ENCODE data around the gene EFNB3. TPM values are rescaled to one million over a fixed set of nuclear protein-coding genes. Genes with fewer than 3 reads are reported as not detected.

The EFNB3 gene
- total and polyA plus RNA-seq, 2 of the 4 experiments (the other 2 are of a cell fraction), result 0.54 to 2.0 TPM

DNA sequence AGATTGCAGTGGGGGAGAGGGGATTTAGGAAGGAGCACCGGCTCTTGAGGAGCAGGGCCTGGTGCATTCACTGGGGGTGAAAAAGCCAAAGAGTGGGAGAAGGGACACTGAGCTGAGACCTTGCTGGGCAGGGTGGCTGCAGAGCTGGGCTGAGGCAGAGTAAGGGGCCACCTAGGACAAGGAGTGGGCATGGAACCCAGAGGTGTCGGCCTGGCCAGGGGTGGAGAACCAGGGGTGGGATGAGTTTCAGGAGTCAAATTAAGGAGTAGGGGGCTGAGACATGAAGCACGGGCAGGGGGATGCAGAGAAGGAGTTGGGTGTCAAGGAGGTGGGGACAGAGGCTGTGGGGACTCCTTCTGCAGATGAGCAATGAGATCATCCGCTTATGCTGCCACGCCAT lies 32.6 kb downstream of the EFNB3 start:
- Histone ChIP-seq H2BK120ac (ENCODE audit: low read depth, low read length) (no peak overlapping the region), H3K36me3 (ENCODE audit: control insufficient read depth, insufficient read depth, low read length) (no peaks in the 10 kb centered on the region), H2AFZ (replicated peaks; ENCODE audit: low read length, poor library complexity) (no peak overlapping the region), H2AK9ac (replicated peaks; ENCODE audit: low read depth, low read length, poor library complexity) (no peak overlapping the region), H3K9me3 (ENCODE audit: control insufficient read depth, insufficient read depth, low read length) (no peaks in the 10 kb centered on the region), H3K4me3 (ENCODE audit: insufficient read depth, low read depth, low read length) (no peak overlapping the region), H3K14ac (replicated peaks; ENCODE audit: low read depth, low read length) (no peak overlapping the region), H3K27me3 (ENCODE audit: control insufficient read depth, insufficient read depth, low read length) (peaks cover 63% of the 10 kb centered on the region), H3K4me2 (ENCODE audit: low read depth, low read length) (no peak overlapping the region), H3K56ac (ENCODE audit: extremely low read depth, insufficient read depth, low read length) (no peak overlapping the region), H2BK5ac (ENCODE audit: low read depth, low read length, poor library complexity, severe bottlenecking) (no peak overlapping the region), H2BK20ac (ENCODE audit: low read depth, low read length) (no peak overlapping the region), H3K9ac (ENCODE audit: low read depth, low read length) (no peak overlapping the region), H3K23ac (ENCODE audit: low read depth, low read length) (no peak overlapping the region; the same call in 1 of the 2 replicates), H3K79me1 (ENCODE audit: low read depth in 1 of 2, low read length in 2 of 2) (no peaks in the 10 kb centered on the region), H3K9me1 (ENCODE audit: insufficient read depth, low read length) (no peaks in the 10 kb centered on the region), H3K4me1 (ENCODE audit: control insufficient read depth, insufficient read depth, low read length) (no peaks in the 10 kb centered on the region), H4K20me1 (ENCODE audit: insufficient read depth, low read length) (no peaks in the 10 kb centered on the region), H4K5ac (ENCODE audit: low read depth, low read length) (no peak overlapping the region), H2BK15ac (ENCODE audit: low read depth, low read length) (no peak overlapping the region), H3K18ac (ENCODE audit: low read depth, low read length) (no peak overlapping the region), H2AK5ac (ENCODE audit: low read depth, low read length) (no peak overlapping the region), H4K91ac (ENCODE audit: insufficient read depth, low read depth, low read length) (no peak overlapping the region), H4K8ac (ENCODE audit: low read depth in 2 of 2, low read length in 2 of 2) (no peak overlapping the region), H3K27ac (ENCODE audit: insufficient read depth, low read length) (no peak overlapping the region), H3K4ac (ENCODE audit: low read depth, low read length) (no peak overlapping the region)
- in situ Hi-C loops (cut with MboI; ENCODE audit: low sequenced_read_pairs), result loop anchor here (25.0 kb wide), 1 partner anchor 250 kb away; no protein-coding TSS in a partner anchor
- intact Hi-C loops (cut with micrococcal nuclease), result no loop called here
- CTCF ChIA-PET, result no interaction called here
- ATAC-seq (ENCODE audit: low read depth), result no peak
- WGBS, 2 experiments (ENCODE audit: extremely low coverage in 2 of 2, insufficient read length in 1 of 2), result 57% methylated on average over 3 of the region's 5 CpGs; no CpG with 5 or more reads in 1 of the 2 experiments
- BruUV-seq (replicated peaks), result no TSS peak
- dilution Hi-C loops (cut with HindIII; ENCODE audit: low sequenced_read_pairs, unreplicated experiment), result no loop called here
- POLR2A ChIA-PET (ENCODE audit: unreplicated experiment), result no interaction called here
- no peak for TF ChIP-seq ELK1 (IDR thresholded peaks at IDR 0.05; ENCODE audit: borderline replicate concordance, low read depth, low read length)
- no peak for TF ChIP-seq RAD21 (IDR thresholded peaks at IDR 0.05; ENCODE audit: low read length)
- DNase-seq, result no peak
